A549 (cell line): ENCODE results near the gene CLEC16A. TPM values are rescaled to one million over a fixed set of nuclear protein-coding genes. Genes with fewer than 3 reads are reported as not detected.
A peak's percentile ranks its signal among the peaks of the same experiment; 100 is the strongest.

Source experiments
- ATAC-seq, 2 experiments: fragments of 200-7000 bp in 1 of 2; fragments of >200 bp in 1 of 2; cut with Nextera tagmentation in 1 of 2; cut with Tn5 transposase in 1 of 2; 3 replicates each; pipeline versions ENCODE4 v1.8.0 to v1.9.1; 2018 to 2020; ENCODE audit warnings: mild to moderate bottlenecking in 1 of 2, moderate library complexity in 1 of 2
- CTCF ChIA-PET: fragments of 300-600 bp; sonication (Branson Sonifier 250); formaldehyde crosslinking; extraction: SDS; loops from one replicate; lab custom pipeline; 2021; ENCODE audit warnings: antibody characterized with exemption, inconsistent platforms; lab: Yijun Ruan, JAX
- POLR2A ChIA-PET: fragments of 350-600 bp; formaldehyde crosslinking; extraction: SDS; loops from one replicate; lab custom pipeline; 2021; ENCODE audit warnings: antibody characterized with exemption, inconsistent platforms; lab: Yijun Ruan, JAX
- DNase-seq, 2 experiments: peaks; one replicate each; pipeline versions ENCODE4 v3.0.0 to v3.0.0-alpha.2; 2011 to 2016; ENCODE audit warnings: low read depth in 1 of 2, low spot score in 1 of 2
- FAIRE-seq: peaks from 2 replicates; lab custom pipeline; 2011; peaks lifted over from hg19 to GRCh38; lab: Jason Lieb, UNC
- H3K27ac ChIP-seq, 2 experiments: fragments of >200 bp; sonication (Bioruptor Twin); formaldehyde crosslinking; 3 replicates each; pipeline ENCODE4 v1.5.1; 2016 to 2017
- H3K4me1 ChIP-seq: fragments of >200 bp; sonication (Bioruptor Twin); formaldehyde crosslinking; 3 replicates; pipeline ENCODE4 v1.6.1; 2016
- H3K4me2 ChIP-seq: fragments of >200 bp; sonication (Bioruptor Twin); formaldehyde crosslinking; 3 replicates; pipeline ENCODE4 v1.6.1; 2016
- H3K4me3 ChIP-seq: fragments of >200 bp; sonication (Bioruptor Twin); formaldehyde crosslinking; 3 replicates; pipeline ENCODE4 v1.5.1; 2016
- H3K9me3 ChIP-seq: fragments of >200 bp; sonication (Bioruptor Twin); formaldehyde crosslinking; 3 replicates; pipeline ENCODE4 v1.6.1; 2016
- CEBPB ChIP-seq, 2 experiments: fragments of >200 bp in 1 of 2; sonication (Bioruptor Twin) in 1 of 2; formaldehyde crosslinking in 1 of 2; IDR thresholded peaks; 2 replicates each; pipeline ENCODE4 v1.6.1; 2012 to 2016
- CHD4 ChIP-seq: fragments of 200-600 bp; sonication (generic); IDR thresholded peaks from 2 replicates; pipeline ENCODE4 v1.6.1; 2016; ENCODE audit warnings: antibody characterized with exemption, mild to moderate bottlenecking, borderline replicate concordance
- CTCF ChIP-seq: fragments of >200 bp; sonication (Bioruptor Twin); formaldehyde crosslinking; IDR thresholded peaks from 3 replicates; pipeline ENCODE4 v1.5.1; 2016
- EHF ChIP-seq: fragments of 250-450 bp; sonication (Bioruptor Pico); IDR thresholded peaks from 2 replicates; pipeline ENCODE4 v1.5.0; 2020; ENCODE audit warnings: mild to moderate bottlenecking
- ESRRA ChIP-seq: fragments of 150-350 bp; IDR thresholded peaks from 2 replicates; pipeline ENCODE4 v1.6.1; 2014; ENCODE audit warnings: mild to moderate bottlenecking, low read length, borderline replicate concordance
- FOSL2 ChIP-seq, 2 experiments: fragments of 450-650 bp in 1 of 2; fragments of >200 bp in 1 of 2; sonication (Bioruptor Twin) in 1 of 2; formaldehyde crosslinking; IDR thresholded peaks; 2 replicates each; pipeline versions ENCODE4 v1.5.0 to v1.6.1; 2016 to 2020; ENCODE audit warnings: mild to moderate bottlenecking in 1 of 2, moderate library complexity in 1 of 2
- GATA3 ChIP-seq: IDR thresholded peaks from 2 replicates; pipeline ENCODE4 v1.6.1; 2012; ENCODE audit warnings: borderline replicate concordance
- HEYL ChIP-seq: fragments of 250-450 bp; sonication (Bioruptor Pico); IDR thresholded peaks from 2 replicates; pipeline ENCODE4 v1.8.0; 2021; ENCODE audit warnings: mild to moderate bottlenecking, moderate library complexity
- HOXA7 ChIP-seq: fragments of 250-450 bp; sonication (Bioruptor Pico); IDR thresholded peaks from 2 replicates; pipeline ENCODE4 v1.5.0; 2020; ENCODE audit warnings: mild to moderate bottlenecking, moderate library complexity
- HOXB13 ChIP-seq: fragments of 250-450 bp; sonication (Bioruptor Pico); IDR thresholded peaks from 2 replicates; pipeline ENCODE4 v1.5.0; 2020; ENCODE audit warnings: low read depth, mild to moderate bottlenecking, moderate library complexity
- HOXB5 ChIP-seq: fragments of 250-450 bp; sonication (Bioruptor Pico); IDR thresholded peaks from 2 replicates; pipeline ENCODE4 v1.5.0; 2020; ENCODE audit warnings: mild to moderate bottlenecking, moderate library complexity
- KDM5A ChIP-seq: fragments of 200-600 bp; sonication (generic); IDR thresholded peaks from 2 replicates; pipeline ENCODE4 v1.6.1; 2016; ENCODE audit warnings: antibody characterized with exemption, mild to moderate bottlenecking
- MAFK ChIP-seq: fragments of 450-650 bp; IDR thresholded peaks from 2 replicates; pipeline ENCODE4 v1.6.1; 2014; ENCODE audit not compliant: partially characterized antibody
- MAZ ChIP-seq: fragments of 150-350 bp; IDR thresholded peaks from 2 replicates; pipeline ENCODE4 v1.6.1; 2014; ENCODE audit warnings: antibody characterized with exemption, low read depth, low read length, borderline replicate concordance
- NFE2L2 ChIP-seq: fragments of 150-350 bp; conservative IDR thresholded peaks from 2 replicates; pipeline ENCODE4 v1.6.1; 2014; ENCODE audit warnings: low read length
- POLR2A ChIP-seq: IDR thresholded peaks from 2 replicates; pipeline ENCODE4 v1.6.1; 2012; ENCODE audit warnings: mild to moderate bottlenecking, low read length
- POLR2AphosphoS2 ChIP-seq: conservative IDR thresholded peaks from 2 replicates; pipeline ENCODE4 v1.6.1; 2012; ENCODE audit warnings: low read length, improper control_type of control experiment, inconsistent platforms
- RAD21 ChIP-seq, 2 experiments: fragments of >200 bp in 1 of 2; sonication (Bioruptor Twin) in 1 of 2; formaldehyde crosslinking in 1 of 2; IDR thresholded peaks in 1 of 2; conservative IDR thresholded peaks in 1 of 2; 2 replicates in 1 of 2; 3 replicates in 1 of 2; pipeline ENCODE4 v1.6.1; 2012 to 2018; ENCODE audit warnings: inconsistent platforms in 1 of 2
- RARB ChIP-seq: fragments of 250-450 bp; sonication (Bioruptor Pico); IDR thresholded peaks from 2 replicates; pipeline ENCODE4 v1.8.0; 2021; ENCODE audit warnings: mild to moderate bottlenecking, moderate library complexity
- RCOR1 ChIP-seq: fragments of 150-350 bp; IDR thresholded peaks from 2 replicates; pipeline ENCODE4 v1.6.1; 2014; ENCODE audit warnings: antibody characterized with exemption, low read length, low read depth
- REST ChIP-seq: fragments of 200-600 bp; sonication (generic); IDR thresholded peaks from 2 replicates; pipeline ENCODE4 v1.6.1; 2016; ENCODE audit warnings: antibody characterized with exemption, mild to moderate bottlenecking, moderate library complexity
- RFX5 ChIP-seq: fragments of 450-650 bp; IDR thresholded peaks from 2 replicates; pipeline ENCODE4 v1.7.1; 2014; ENCODE audit warnings: antibody characterized with exemption, mild to moderate bottlenecking, moderate library complexity
- RNF2 ChIP-seq: fragments of 200-600 bp; sonication (generic); IDR thresholded peaks from 2 replicates; pipeline ENCODE4 v1.6.1; 2016; ENCODE audit warnings: low read depth, mild to moderate bottlenecking, antibody characterized with exemption, moderate library complexity, borderline replicate concordance
- TP53 ChIP-seq: fragments of 250-450 bp; sonication (Bioruptor Pico); IDR thresholded peaks from 2 replicates; pipeline ENCODE4 v1.5.0; 2021; ENCODE audit warnings: mild to moderate bottlenecking, moderate library complexity
- USF2 ChIP-seq: fragments of 450-650 bp; IDR thresholded peaks from 2 replicates; pipeline ENCODE4 v1.6.1; 2014; ENCODE audit warnings: antibody characterized with exemption
- ZC3H11A ChIP-seq: fragments of 450-650 bp; IDR thresholded peaks from 2 replicates; pipeline ENCODE4 v1.6.1; 2014; ENCODE audit warnings: antibody characterized with exemption, mild to moderate bottlenecking
- ZSCAN20 ChIP-seq: fragments of 250-450 bp; sonication (Bioruptor Pico); IDR thresholded peaks from 2 replicates; pipeline ENCODE4 v1.8.0; 2022; ENCODE audit warnings: mild to moderate bottlenecking, moderate library complexity
- WGBS: methylation state at CpG from one replicate; pipeline ENCODE4 v1.1.6; 2017; ENCODE audit errors: missing lambda C conversion rate; 5-methylcytosine and 5-hydroxymethylcytosine counted together
- polyA plus RNA-seq, 4 experiments: library from polyadenylated mRNA; depleted of rRNA in 3 of 4; stranded (reverse); fragments of >200 nt; fragmentation: RNase III in 1 of 4; extraction: RNeasy Plus Mini Kit Qiagen cat#74134 plus additional on column Dnase treatment in 1 of 4; gene quantifications; 2 replicates in 3 of 4; 3 replicates in 1 of 4; pipeline ENCODE4 v1.2.3, GENCODE V29; 2011 to 2017
- TF ChIP-seq, protein P1 (sequence below): fragments of 250-450 bp; sonication (Bioruptor Pico); IDR thresholded peaks from 2 replicates; pipeline ENCODE4 v1.5.0; 2020; ENCODE audit warnings: low read depth, mild to moderate bottlenecking, moderate library complexity
- TF ChIP-seq, protein P2 (sequence below): IDR thresholded peaks from 2 replicates; pipeline ENCODE4 v1.6.1; 2012

CLEC16A gene
- polyA plus RNA-seq, 2 of the 4 experiments (the other 2 are of a cell fraction), result 8.3 to 10.4 TPM

GRCh38 chr16:10902999-10903398 is 41.4 kb upstream of the CLEC16A start (continued):
- TF ChIP-seq USF2, result no peak

DNA sequence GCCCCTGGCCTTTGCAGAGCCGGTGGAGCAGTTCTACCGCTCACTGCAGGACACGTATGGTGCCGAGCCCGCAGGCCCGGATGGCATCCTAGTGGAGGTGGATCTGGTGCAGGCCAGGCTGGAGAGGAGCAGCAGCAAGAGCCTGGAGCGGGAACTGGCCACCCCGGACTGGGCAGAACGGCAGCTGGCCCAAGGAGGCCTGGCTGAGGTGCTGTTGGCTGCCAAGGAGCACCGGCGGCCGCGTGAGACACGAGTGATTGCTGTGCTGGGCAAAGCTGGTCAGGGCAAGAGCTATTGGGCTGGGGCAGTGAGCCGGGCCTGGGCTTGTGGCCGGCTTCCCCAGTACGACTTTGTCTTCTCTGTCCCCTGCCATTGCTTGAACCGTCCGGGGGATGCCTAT is 37.9 kb upstream of the CLEC16A start:
- ChIA-PET CTCF (interaction anchor here (0.5 to 8.8 kb wide), 3 partner anchors 9 to 173 kb away, joined by 3 to 53 read pairs (median 3); no protein-coding TSS in a partner anchor), POLR2A (no interaction called here)
- 69% methylated on average over 16 of the region's 19 CpGs for WGBS
- no peak for FAIRE-seq
- Histone ChIP-seq H3K4me3 (no peak overlapping the region), H3K4me1 (no peaks in the 10 kb centered on the region), H3K9me3 (peaks cover 8% of the 10 kb centered on the region; the same call in 2 of the 3 replicates), H3K4me2 (no peak overlapping the region), H3K27ac (no peak overlapping the region)
- DNase-seq, result no peak
- peak in 1 of 2 experiments; percentile 26; a peak in 2 of 6 replicates for ATAC-seq
- TF ChIP-seq RARB (CRISPR knock-in tag) (no peak), EHF (CRISPR knock-in tag) (no peak), ZC3H11A (no peak), CHD4 (no peak), ZSCAN20 (CRISPR knock-in tag) (no peak), RCOR1 (no peak), KDM5A (no peak), POLR2A (no peak), HOXB13 (CRISPR knock-in tag) (no peak), RAD21 (conservative IDR thresholded peaks at IDR 0.05 in 1 of 2, IDR thresholded peaks at IDR 0.05 in 1 of 2) (no peak), MAFK (no peak), TP53 (CRISPR knock-in tag) (no peak), MAZ (no peak), RFX5 (no peak), CEBPB (IDR thresholded peaks at IDR 0.05) (no peak), NFE2L2 (no peak), GATA3 (no peak)
- TF ChIP-seq, protein P1, sequence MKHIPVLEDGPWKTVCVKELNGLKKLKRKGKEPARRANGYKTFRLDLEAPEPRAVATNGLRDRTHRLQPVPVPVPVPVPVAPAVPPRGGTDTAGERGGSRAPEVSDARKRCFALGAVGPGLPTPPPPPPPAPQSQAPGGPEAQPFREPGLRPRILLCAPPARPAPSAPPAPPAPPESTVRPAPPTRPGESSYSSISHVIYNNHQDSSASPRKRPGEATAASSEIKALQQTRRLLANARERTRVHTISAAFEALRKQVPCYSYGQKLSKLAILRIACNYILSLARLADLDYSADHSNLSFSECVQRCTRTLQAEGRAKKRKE (CRISPR knock-in tag), result no peak

DNA sequence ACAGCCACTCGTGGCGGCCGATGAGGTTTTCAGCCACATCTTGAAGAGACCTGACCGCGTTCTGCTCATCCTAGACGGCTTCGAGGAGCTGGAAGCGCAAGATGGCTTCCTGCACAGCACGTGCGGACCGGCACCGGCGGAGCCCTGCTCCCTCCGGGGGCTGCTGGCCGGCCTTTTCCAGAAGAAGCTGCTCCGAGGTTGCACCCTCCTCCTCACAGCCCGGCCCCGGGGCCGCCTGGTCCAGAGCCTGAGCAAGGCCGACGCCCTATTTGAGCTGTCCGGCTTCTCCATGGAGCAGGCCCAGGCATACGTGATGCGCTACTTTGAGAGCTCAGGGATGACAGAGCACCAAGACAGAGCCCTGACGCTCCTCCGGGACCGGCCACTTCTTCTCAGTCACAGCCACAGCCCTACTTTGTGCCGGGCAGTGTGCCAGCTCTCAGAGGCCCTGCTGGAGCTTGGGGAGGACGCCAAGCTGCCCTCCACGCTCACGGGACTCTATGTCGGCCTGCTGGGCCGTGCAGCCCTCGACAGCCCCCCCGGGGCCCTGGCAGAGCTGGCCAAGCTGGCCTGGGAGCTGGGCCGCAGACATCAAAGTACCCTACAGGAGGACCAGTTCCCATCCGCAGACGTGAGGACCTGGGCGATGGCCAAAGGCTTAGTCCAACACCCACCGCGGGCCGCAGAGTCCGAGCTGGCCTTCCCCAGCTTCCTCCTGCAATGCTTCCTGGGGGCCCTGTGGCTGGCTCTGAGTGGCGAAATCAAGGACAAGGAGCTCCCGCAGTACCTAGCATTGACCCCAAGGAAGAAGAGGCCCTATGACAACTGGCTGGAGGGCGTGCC is 37.2 kb upstream of the CLEC16A start:
- Histone ChIP-seq H3K4me2 (no peak overlapping the region), H3K4me1 (no peaks in the 10 kb centered on the region), H3K9me3 (peaks cover 8% of the 10 kb centered on the region; the same call in 2 of the 3 replicates), H3K4me3 (no peak overlapping the region), H3K27ac (no peak overlapping the region)
- FAIRE-seq, result no peak
- WGBS, result 63% methylated on average over 7 of the region's 46 CpGs
- DNase-seq, result no peak
- ATAC-seq, result peak; percentile 27 to 33; a peak in 4 of 6 replicates
- CTCF ChIA-PET, result interaction anchor here (0.5 to 8.8 kb wide), 3 partner anchors 10 to 174 kb away, joined by 3 to 53 read pairs (median 3); no protein-coding TSS in a partner anchor
- POLR2A ChIA-PET, result no interaction called here
- TF ChIP-seq ESRRA, result no peak
- no peak for TF ChIP-seq REST
- no peak for TF ChIP-seq FOSL2 (IDR thresholded peaks at IDR 0.05)
- TF ChIP-seq FOSL2 (CRISPR knock-in tag; IDR thresholded peaks at IDR 0.05), result no peak
- TF ChIP-seq, protein P2, sequence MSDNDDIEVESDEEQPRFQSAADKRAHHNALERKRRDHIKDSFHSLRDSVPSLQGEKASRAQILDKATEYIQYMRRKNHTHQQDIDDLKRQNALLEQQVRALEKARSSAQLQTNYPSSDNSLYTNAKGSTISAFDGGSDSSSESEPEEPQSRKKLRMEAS, result no peak
- no peak for TF ChIP-seq CTCF
- no peak for TF ChIP-seq HOXA7 (CRISPR knock-in tag)
- no peak for TF ChIP-seq POLR2AphosphoS2
- TF ChIP-seq HOXB5 (CRISPR knock-in tag), result no peak
- TF ChIP-seq HEYL (CRISPR knock-in tag), result no peak
- no peak for TF ChIP-seq RNF2
